HEK293T (cell line): Measurements from ENCODE around the gene RAPGEF6.

Experiments used
- BHLHE40 ChIP-seq: fragments of 450-650 bp; IDR thresholded peaks from 2 replicates; pipeline ENCODE4 v1.6.1; 2016; ENCODE audit warnings: mild to moderate bottlenecking, moderate library complexity, borderline replicate concordance
- FOXA1 ChIP-seq: fragments of 450-650 bp; IDR thresholded peaks from 2 replicates; pipeline ENCODE4 v1.6.1; 2016; ENCODE audit warnings: mild to moderate bottlenecking
- FOXK2 ChIP-seq: fragments of 450-650 bp; IDR thresholded peaks from 2 replicates; pipeline ENCODE4 v1.6.1; 2016; ENCODE audit warnings: mild to moderate bottlenecking
- HDGF ChIP-seq: fragments of 450-650 bp; IDR thresholded peaks from 2 replicates; pipeline ENCODE4 v1.6.1; 2017; ENCODE audit warnings: antibody characterized with exemption, borderline replicate concordance
- L3MBTL2 ChIP-seq: fragments of 450-650 bp; conservative IDR thresholded peaks from 2 replicates; pipeline ENCODE4 v1.6.1; 2016; ENCODE audit warnings: mild to moderate bottlenecking
- SP1 ChIP-seq: fragments of 450-650 bp; IDR thresholded peaks from 2 replicates; pipeline ENCODE4 v1.6.1; 2017
- SUZ12 ChIP-seq: fragments of 450-650 bp; IDR thresholded peaks from 2 replicates; pipeline ENCODE4 v1.6.1; 2016; ENCODE audit warnings: mild to moderate bottlenecking

DNA sequence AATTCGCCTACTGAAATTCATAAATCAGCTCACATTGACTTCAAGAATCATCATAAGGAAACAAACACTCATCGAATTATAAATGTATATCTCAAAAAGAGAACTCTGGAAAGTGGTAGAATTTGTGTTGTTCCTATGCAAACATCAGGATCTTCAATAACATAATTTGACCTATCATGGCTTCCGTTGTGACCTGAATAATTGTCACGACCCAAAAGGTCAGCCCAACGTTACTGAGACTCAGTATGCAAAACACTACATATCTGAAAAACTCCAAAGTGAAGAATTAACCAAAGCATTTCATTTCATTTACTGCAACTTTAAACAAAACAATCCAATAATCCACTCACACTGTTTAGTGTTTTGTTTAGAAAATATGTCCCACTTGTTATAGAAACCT is 1.2 kb downstream of the RAPGEF6 start:
- TF ChIP-seq SUZ12: no peak
- TF ChIP-seq FOXA1: no peak
- no peak for TF ChIP-seq BHLHE40
- TF ChIP-seq SP1: no peak
- TF ChIP-seq HDGF: no peak
- TF ChIP-seq L3MBTL2: no peak
- no peak for TF ChIP-seq FOXK2
